Suppressor macrophage treated with lipopolysaccharide for 4 hours (primary cell): ENCODE results near the gene PPTC7.
"Not testable (repeated sequence)": the region's sequence is repeated elsewhere in the genome, so short reads cannot be mapped to it uniquely, and the experiment has no call there.

Experiments used
- DNase-seq: peaks from one replicate; pipeline ENCODE4 v3.0.0-alpha.2; 2020

PPTC7 gene

GRCh38 chr12:110585231-110585799 lies 2.2 kb upstream of the PPTC7 start:
- DNase-seq: peak; percentile 88

- peak; percentile 93 for DNase-seq
Measured at GRCh38 chr12:110582276-110583136, 612 bp downstream of the PPTC7 start.

- no peak for DNase-seq
Measured at GRCh38 chr12:110581931-110582275, 1.2 kb downstream of the PPTC7 start.

GRCh38 chr12:110579535-110580253 lies 3.4 kb downstream of the PPTC7 start:
- no peak for DNase-seq

GRCh38 chr12:110578694-110579534 lies 4.2 kb downstream of the PPTC7 start:
- no peak for DNase-seq

GRCh38 chr12:110577864-110578693 lies 5.0 kb downstream of the PPTC7 start:
- peak; percentile 92 for DNase-seq

- DNase-seq: no peak
Measured at GRCh38 chr12:110576504-110576903, 6.6 kb downstream of the PPTC7 start.

- DNase-seq: peak; percentile 26
Measured at GRCh38 chr12:110575326-110575725, 7.8 kb downstream of the PPTC7 start.

GRCh38 chr12:110574717-110575230 lies 8.3 kb downstream of the PPTC7 start:
- not testable (repeated sequence) for DNase-seq

GRCh38 chr12:110574044-110574443 lies 9.1 kb downstream of the PPTC7 start:
- no peak for DNase-seq

- DNase-seq: not testable (repeated sequence)
Measured at GRCh38 chr12:110570798-110571197, 12.3 kb downstream of the PPTC7 start.

GRCh38 chr12:110569838-110570237 lies 13.3 kb downstream of the PPTC7 start:
- not testable (repeated sequence) for DNase-seq

GRCh38 chr12:110568752-110569151 lies 14.4 kb downstream of the PPTC7 start:
- no peak for DNase-seq

GRCh38 chr12:110566993-110567392 lies 16.1 kb downstream of the PPTC7 start:
- no peak for DNase-seq

- DNase-seq: no peak
Measured at GRCh38 chr12:110565894-110566871, 16.9 kb downstream of the PPTC7 start.

GRCh38 chr12:110564471-110564991 lies 18.6 kb downstream of the PPTC7 start:
- DNase-seq: no peak

GRCh38 chr12:110563702-110564470 lies 19.2 kb downstream of the PPTC7 start:
- DNase-seq: peak; percentile 84

GRCh38 chr12:110562386-110562785 lies 20.7 kb downstream of the PPTC7 start:
- DNase-seq: peak; percentile 25

GRCh38 chr12:110561471-110562201 lies 21.5 kb downstream of the PPTC7 start:
- DNase-seq: no peak
